ENCODE data around the gene OR10J4.

The OR10J4 gene

DNA sequence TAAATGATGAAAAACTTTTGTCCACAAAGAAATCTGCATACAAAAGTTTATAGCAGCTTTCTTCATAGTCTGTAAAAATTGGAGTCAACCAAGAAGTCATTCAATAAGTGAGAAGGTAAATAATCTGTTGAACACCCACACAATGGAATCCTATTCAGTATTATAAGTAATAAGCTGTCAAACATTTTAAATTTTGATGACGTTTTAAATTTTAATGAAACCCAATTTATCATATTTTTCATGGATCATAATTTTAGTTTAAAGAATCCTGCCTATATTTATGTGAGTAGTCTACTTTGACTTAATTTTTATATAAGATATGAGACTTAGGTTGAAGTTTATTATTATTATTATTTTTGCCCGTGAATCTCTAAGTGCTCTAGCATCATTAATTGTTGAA is 27.5 kb downstream of the OR10J4 start:
- no peak overlapping the region for H3K4me3 ChIP-seq (ENCODE audit: low read depth, low read length)
- TF ChIP-seq, protein P1, sequence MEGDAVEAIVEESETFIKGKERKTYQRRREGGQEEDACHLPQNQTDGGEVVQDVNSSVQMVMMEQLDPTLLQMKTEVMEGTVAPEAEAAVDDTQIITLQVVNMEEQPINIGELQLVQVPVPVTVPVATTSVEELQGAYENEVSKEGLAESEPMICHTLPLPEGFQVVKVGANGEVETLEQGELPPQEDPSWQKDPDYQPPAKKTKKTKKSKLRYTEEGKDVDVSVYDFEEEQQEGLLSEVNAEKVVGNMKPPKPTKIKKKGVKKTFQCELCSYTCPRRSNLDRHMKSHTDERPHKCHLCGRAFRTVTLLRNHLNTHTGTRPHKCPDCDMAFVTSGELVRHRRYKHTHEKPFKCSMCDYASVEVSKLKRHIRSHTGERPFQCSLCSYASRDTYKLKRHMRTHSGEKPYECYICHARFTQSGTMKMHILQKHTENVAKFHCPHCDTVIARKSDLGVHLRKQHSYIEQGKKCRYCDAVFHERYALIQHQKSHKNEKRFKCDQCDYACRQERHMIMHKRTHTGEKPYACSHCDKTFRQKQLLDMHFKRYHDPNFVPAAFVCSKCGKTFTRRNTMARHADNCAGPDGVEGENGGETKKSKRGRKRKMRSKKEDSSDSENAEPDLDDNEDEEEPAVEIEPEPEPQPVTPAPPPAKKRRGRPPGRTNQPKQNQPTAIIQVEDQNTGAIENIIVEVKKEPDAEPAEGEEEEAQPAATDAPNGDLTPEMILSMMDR (IDR thresholded peaks at IDR 0.05; ENCODE audit: low read depth, low read length), result no peak

DNA sequence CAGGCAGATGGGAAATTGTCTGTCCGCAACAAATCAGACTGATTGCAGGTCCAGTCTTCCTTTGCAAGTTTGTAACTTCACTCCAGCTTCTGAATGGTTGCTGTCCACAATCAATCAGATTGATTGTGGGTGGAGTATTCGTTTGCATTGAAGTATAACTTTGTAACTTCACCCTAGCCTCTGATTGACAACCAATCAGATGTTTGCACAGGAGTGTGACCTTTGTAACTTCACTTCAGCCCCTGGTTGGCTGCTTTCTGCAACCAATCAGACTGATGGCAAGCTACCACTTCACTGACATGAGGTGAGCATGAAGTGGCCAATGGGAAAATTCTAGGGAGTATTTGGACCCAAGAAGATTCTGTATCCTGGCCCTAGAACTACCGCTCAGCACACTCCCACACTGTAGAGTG is 33.2 kb downstream of the OR10J4 start:
- TF ChIP-seq, protein P1 (IDR thresholded peaks at IDR 0.05; ENCODE audit: low read depth, low read length), result no peak
- peak overlapping the region; percentile 34 for H3K4me3 ChIP-seq (ENCODE audit: low read depth, low read length)

DNA sequence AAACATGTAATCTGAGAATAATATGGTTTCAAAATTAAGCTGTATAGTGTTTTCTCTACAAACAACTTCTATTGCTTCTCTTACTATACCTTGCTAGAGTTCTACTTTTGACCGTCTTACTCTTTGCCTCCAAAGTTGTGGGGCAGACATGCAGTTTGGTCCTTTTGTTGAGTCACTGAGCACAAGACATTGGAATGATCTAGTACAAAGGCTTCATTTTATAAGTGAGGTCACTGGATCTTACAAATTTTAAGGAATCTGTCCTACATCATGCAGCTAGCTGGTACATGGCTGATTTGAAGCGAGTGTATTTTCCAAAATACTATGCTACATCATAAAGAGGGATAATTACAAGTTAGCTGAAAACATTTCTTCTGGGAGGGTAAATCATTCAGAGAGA is 36.3 kb downstream of the OR10J4 start:
- H3K4me3 ChIP-seq (ENCODE audit: low read depth, low read length), result no peak overlapping the region
- TF ChIP-seq, protein P1 (IDR thresholded peaks at IDR 0.05; ENCODE audit: low read depth, low read length), result no peak

DNA sequence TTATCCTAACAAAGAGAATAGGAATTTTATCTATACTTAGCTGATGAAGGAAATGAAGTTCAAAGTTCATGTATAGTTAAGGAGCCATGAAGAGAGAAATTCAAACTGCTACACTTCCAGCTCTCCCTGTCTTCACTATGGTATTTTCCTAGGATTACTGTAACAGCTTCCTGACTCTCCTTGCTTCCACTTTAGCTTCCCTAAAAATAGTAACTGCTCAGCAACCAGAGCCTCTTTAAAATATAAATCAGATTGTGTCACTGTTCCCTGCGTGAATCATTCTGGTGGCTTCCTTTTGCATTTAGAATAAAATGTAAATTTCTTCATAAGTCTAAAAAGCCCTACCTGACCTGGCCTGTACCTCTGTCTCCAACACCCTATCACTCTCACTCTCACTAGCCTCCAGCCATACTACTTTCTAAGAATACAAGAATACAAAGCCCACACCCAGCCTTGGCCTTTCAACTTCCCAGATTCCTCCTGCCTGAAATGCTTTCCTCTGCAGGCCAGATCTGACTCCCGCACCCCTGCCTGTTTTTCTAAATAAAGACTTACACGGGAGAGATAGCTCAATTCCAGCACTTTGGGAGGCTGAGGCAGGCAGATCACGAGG is 38.0 kb downstream of the OR10J4 start:
- TF ChIP-seq, protein P1 (IDR thresholded peaks at IDR 0.05; ENCODE audit: low read depth, low read length), result no peak
- no peak overlapping the region for H3K4me3 ChIP-seq (ENCODE audit: low read depth, low read length)

DNA sequence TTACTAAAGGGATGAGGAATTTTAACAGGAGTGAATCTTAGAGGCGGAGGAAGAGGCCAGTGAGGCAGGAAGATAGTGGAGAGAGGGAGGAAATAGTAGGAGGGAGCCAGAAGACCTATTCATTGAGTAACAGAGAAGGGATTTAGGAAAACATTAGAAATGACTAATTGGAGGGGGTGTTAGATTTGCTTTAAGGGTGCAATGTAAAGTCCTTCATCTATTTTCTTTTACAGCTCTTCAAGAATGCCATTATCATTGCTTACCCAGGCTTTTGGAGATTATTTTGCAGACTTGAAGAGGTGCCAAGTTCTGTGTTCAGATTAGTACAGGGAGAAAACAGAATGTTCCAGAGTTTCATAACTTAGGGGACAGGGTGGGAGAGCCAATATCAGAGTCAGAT is 41.3 kb downstream of the OR10J4 start:
- TF ChIP-seq, protein P1 (IDR thresholded peaks at IDR 0.05; ENCODE audit: low read depth, low read length), result no peak
- H3K4me3 ChIP-seq (ENCODE audit: low read depth, low read length), result no peak overlapping the region

DNA sequence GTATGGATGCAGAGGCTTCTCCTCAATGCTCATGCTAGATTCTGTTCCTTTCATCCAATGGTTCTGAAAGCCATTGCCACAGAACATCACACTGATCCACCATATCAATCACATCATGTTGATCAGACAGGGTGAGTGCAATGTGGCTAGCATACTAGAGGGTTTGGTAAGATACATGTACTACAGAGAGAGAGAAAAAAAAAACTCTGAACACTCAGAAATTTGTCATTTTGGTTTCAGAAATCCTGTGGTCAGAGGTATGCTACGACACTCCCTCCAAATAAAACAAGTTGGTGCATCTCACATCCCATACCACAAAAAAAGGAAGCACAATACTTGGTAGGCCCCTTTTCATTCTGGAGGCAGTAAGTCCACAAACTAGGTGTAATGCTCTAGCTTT is 42.9 kb downstream of the OR10J4 start:
- TF ChIP-seq, protein P1 (IDR thresholded peaks at IDR 0.05; ENCODE audit: low read depth, low read length), result no peak
- no peak overlapping the region for H3K4me3 ChIP-seq (ENCODE audit: low read depth, low read length)

All from WI38 (cell line).